Effector memory CD8-positive, alpha-beta T cell (primary cell): Measurements from ENCODE around the gene CHN2.

Source experiments
- ATAC-seq: fragments of 150-1000 bp; cut with Tn5 transposase; replicated peaks from 2 replicates; pipeline ENCODE4 v1.10.0; 2021; ENCODE audit warnings: mild to moderate bottlenecking, moderate library complexity
- DNase-seq, 3 experiments: peaks; one replicate each; pipeline ENCODE4 v3.0.0; 2021
- H3K27ac Mint-ChIP-seq, 2 donors: one replicate each; pipeline ENCODE4 v1.8.0; 2022; ENCODE audit warnings: mild to moderate bottlenecking in 2 of 2, mixed read lengths in 2 of 2, moderate library complexity in 2 of 2
- H3K27me3 Mint-ChIP-seq, 2 donors: one replicate each; pipeline ENCODE4 v1.8.0; 2022; ENCODE audit warnings: mixed read lengths in 2 of 2
- H3K36me3 Mint-ChIP-seq: one replicate; pipeline ENCODE4 v1.8.0; 2022; ENCODE audit warnings: mild to moderate bottlenecking, moderate library complexity, mixed read lengths; ENCODE audit not compliant: insufficient read depth
- H3K4me1 Mint-ChIP-seq, 2 donors: one replicate each; pipeline ENCODE4 v1.8.0; 2022; ENCODE audit warnings: low read depth in 2 of 2, mixed read lengths in 2 of 2
- H3K4me3 Mint-ChIP-seq, 2 donors: one replicate each; pipeline ENCODE4 v1.8.0; 2022; ENCODE audit warnings: mild to moderate bottlenecking in 2 of 2, mixed read lengths in 2 of 2, moderate library complexity in 2 of 2
- H3K9me3 Mint-ChIP-seq, 2 donors: one replicate each; pipeline ENCODE4 v1.8.0; 2022; ENCODE audit warnings: mixed read lengths in 2 of 2

The CHN2 gene

GRCh38 chr7:29343399-29343798 lies 148.8 kb downstream of the CHN2 start:
- Mint-ChIP-seq H3K4me3 (no peak overlapping the region), H3K4me1 (peaks cover 0 to 3% of the 10 kb centered on the region in 2 donors), H3K27ac (no peak overlapping the region), H3K9me3 (no peaks in the 10 kb centered on the region), H3K36me3 (peaks cover 3% of the 10 kb centered on the region), H3K27me3 (no peaks in the 10 kb centered on the region)
- peak; percentile 75 for ATAC-seq
- no peak for DNase-seq

DNA sequence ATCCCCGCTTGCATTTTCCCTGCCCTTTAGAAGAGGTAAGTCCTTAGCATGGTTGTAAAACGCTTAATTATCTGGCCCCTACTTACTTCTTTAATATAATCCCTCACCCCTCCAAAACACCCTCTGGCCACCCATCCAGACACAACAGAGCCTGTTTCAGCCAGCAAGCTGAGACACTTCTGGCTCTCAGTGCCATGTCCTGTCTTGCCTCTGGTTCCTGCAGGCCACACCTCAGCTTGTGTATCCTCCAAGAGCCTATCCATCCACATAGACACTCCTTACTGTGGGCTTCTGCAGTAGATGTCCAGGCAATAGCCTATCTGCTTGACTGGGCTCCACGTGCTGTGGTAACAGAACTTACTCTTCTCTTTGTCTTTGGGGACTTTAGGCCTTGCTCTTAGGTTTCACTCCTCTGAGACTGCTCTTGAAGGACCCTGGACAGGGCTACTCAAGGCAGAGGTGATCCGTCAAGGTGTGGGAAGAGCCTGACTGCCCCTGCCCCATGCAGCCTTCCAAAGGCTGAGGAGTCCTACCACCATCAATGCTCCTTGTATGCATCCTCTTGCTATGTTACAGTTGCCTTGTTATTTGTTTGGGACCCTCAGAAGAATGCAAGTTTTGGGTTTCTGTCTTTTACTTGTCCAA lies 149.9 kb downstream of the CHN2 start:
- no peak overlapping the region for H3K27ac Mint-ChIP-seq
- ATAC-seq (no peak), DNase-seq (no peak)
- H3K9me3 Mint-ChIP-seq = no peaks in the 10 kb centered on the region
- no peaks in the 10 kb centered on the region for H3K4me1 Mint-ChIP-seq
- H3K4me3 Mint-ChIP-seq = no peak overlapping the region
- peaks cover 3% of the 10 kb centered on the region for H3K36me3 Mint-ChIP-seq
- H3K27me3 Mint-ChIP-seq = no peaks in the 10 kb centered on the region

DNA sequence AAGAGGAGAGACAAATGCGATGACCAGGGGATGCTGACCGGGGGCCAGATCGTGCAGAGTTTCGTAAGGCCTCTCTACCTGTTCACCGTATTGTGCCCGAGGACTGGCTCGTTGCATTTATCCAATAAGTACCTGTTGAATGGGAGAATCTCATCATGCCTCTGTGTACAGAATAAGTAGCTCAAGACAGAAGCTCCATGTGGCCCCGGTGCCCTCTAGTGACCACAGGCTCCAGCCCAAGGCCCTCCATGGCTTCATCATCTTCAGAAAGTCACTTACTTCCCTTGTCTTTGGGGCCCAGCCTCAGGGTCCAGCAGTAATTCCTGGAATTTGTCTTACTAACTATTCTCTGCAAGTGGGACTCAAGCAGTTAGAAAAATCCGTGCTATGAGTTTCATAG lies 151.0 kb downstream of the CHN2 start:
- H3K27ac Mint-ChIP-seq = no peak overlapping the region
- ATAC-seq (peak; percentile 35), DNase-seq (peak in 1 of 3 experiments; percentile 5)
- H3K9me3 Mint-ChIP-seq = no peaks in the 10 kb centered on the region
- no peaks in the 10 kb centered on the region for H3K4me1 Mint-ChIP-seq
- H3K27me3 Mint-ChIP-seq = no peaks in the 10 kb centered on the region
- peaks cover 3% of the 10 kb centered on the region for H3K36me3 Mint-ChIP-seq
- H3K4me3 Mint-ChIP-seq = no peak overlapping the region

DNA sequence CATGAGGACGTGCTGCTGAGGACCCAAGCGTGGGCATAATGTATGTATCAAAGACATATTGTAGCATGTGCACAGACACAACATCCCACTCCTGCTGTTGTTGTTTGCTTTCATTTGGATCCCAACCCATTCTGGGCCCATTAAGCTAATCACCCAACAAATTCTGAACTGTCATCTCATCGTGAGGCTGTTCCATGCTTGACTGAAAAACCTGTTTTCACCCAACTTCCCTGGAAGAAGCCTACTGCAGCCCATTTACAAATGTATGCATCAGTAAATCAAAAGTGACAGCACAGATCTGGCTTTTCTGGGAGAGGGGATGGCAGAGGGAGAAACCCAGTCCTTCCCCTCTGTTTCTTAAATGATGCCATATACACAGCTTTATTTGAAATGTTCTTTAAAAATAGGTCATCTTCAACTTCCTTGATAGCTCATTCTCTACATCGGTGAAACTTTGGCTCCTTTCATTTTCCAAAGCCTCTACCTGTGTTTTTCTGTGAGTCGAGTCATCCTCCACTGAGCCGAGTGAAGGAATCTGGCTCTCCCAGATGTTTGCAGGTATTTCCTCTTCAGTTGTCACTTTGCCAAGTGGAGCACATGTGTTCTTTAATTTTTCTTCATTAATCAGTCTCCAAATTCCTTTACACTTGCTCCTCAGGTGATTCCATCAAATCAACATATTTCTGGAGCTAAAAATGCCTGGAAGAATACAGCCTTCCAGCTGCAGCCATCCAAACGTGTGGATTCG lies 151.8 kb downstream of the CHN2 start:
- Mint-ChIP-seq H3K9me3 (no peaks in the 10 kb centered on the region), H3K4me1 (no peaks in the 10 kb centered on the region), H3K36me3 (peaks cover 3% of the 10 kb centered on the region), H3K4me3 (no peak overlapping the region), H3K27me3 (no peaks in the 10 kb centered on the region), H3K27ac (peak overlapping the region in 1 of 2 donors; percentile 17)
- no peak for DNase-seq
- no peak for ATAC-seq

DNA sequence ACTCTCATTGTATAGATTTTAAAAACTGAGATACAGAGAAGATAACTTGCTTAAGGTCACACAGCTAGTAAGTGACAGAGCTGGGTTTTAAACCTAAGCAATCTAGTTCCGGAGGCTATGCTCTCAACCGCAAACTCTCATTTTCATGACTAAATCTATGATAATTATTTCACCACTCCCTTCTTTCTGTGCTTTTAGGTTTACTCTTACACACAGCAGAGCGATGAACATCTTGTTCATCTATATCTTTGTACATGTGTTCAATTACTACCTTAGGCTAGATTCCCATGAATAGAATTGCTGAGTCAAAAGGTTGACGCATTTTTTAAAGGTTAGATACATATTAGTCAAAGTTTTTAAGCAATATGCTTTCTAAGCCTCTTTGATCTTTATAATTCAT lies 154.8 kb downstream of the CHN2 start:
- Mint-ChIP-seq H3K4me3 (no peak overlapping the region), H3K27me3 (no peaks in the 10 kb centered on the region), H3K9me3 (no peaks in the 10 kb centered on the region), H3K27ac (no peak overlapping the region), H3K36me3 (peaks cover 3% of the 10 kb centered on the region), H3K4me1 (peaks cover 0 to 2% of the 10 kb centered on the region in 2 donors)
- DNase-seq (no peak), ATAC-seq (no peak)

- peaks cover 0 to 2% of the 10 kb centered on the region in 2 donors for H3K4me1 Mint-ChIP-seq
- H3K9me3 Mint-ChIP-seq = no peaks in the 10 kb centered on the region
- no peak for ATAC-seq
- H3K4me3 Mint-ChIP-seq = no peak overlapping the region
- DNase-seq = no peak
- H3K27ac Mint-ChIP-seq = no peak overlapping the region
- peaks cover 6% of the 10 kb centered on the region for H3K36me3 Mint-ChIP-seq
- no peaks in the 10 kb centered on the region for H3K27me3 Mint-ChIP-seq
Observed at GRCh38 chr7:29350351-29350750, 155.8 kb downstream of the CHN2 start.

DNA sequence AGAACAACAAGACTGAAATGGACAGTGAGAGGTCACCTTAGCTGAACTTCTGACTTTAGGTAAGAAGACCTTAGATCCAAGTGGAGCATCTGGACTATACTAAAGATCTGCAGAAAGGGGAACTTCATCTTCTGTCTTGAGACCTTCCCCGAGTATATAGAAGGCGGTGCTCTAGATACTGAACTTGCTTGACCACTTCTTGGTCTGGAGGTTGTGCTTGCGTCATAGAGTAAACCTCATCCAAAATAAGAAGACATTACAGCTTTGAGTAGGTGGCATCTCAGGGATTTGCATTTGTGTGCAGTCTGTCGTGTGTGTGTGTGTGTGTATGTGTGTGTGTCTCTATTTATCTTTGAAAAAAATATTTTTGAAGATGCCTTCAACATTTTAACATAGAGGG lies 157.5 kb downstream of the CHN2 start:
- no peak overlapping the region for H3K4me3 Mint-ChIP-seq
- H3K4me1 Mint-ChIP-seq = peaks cover 0 to 2% of the 10 kb centered on the region in 2 donors
- H3K9me3 Mint-ChIP-seq = no peaks in the 10 kb centered on the region
- H3K27me3 Mint-ChIP-seq = no peaks in the 10 kb centered on the region
- ATAC-seq (no peak), DNase-seq (no peak)
- H3K27ac Mint-ChIP-seq = no peak overlapping the region
- peaks cover 6% of the 10 kb centered on the region for H3K36me3 Mint-ChIP-seq

DNA sequence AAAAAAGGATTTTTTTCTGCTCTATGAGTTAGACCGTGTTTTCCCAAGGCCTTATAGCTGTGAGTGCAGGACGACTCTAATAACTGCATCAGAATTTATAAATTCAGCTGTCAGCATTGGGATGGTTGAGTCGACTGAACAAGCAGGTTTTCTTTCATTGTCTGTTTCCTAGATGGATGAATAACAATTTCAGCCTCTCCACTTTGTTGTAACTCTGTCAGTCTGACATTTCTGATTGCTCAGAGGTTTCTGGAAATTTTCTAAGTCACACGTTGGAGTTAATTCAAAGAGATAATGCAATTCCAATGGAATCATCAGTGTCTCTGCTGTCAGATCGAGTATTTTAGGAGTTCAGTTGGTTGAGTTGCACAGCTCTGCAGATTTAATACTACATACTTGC lies 159.2 kb downstream of the CHN2 start:
- Mint-ChIP-seq H3K36me3 (peaks cover 3% of the 10 kb centered on the region), H3K4me1 (peaks cover 0 to 2% of the 10 kb centered on the region in 2 donors), H3K9me3 (no peaks in the 10 kb centered on the region), H3K27me3 (no peaks in the 10 kb centered on the region), H3K4me3 (no peak overlapping the region), H3K27ac (no peak overlapping the region)
- no peak for DNase-seq
- no peak for ATAC-seq

DNA sequence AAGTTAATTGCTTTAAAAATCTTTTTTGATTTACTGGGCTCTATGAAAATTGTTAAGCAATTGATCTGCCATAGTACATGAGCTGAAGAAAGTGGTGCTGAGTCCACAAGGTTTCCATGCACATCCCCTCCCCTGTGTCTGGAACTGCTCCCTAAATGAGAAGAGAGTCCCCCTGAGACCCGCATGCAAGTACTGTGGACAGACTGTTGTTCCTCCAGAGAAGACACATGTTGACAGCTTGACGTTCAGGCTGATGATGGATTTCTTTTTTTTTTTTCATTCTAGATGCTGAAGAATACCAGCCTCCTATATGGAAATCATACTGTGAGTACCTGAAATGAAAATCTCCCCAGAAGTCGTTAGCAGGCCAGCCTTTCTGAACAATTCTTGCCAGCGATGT lies 159.8 kb downstream of the CHN2 start:
- no peak overlapping the region for H3K27ac Mint-ChIP-seq

GRCh38 chr7:29355388-29355787 lies 160.8 kb downstream of the CHN2 start:
- ATAC-seq (no peak), DNase-seq (no peak)
- peaks cover 0 to 2% of the 10 kb centered on the region in 2 donors for H3K4me1 Mint-ChIP-seq
- H3K27ac Mint-ChIP-seq = no peak overlapping the region
- no peak overlapping the region for H3K4me3 Mint-ChIP-seq
- H3K36me3 Mint-ChIP-seq = peaks cover 3% of the 10 kb centered on the region
- no peaks in the 10 kb centered on the region for H3K9me3 Mint-ChIP-seq
- no peaks in the 10 kb centered on the region for H3K27me3 Mint-ChIP-seq

More for the DNA sequence above, 159.8 kb downstream of the CHN2 start:
- H3K4me3 Mint-ChIP-seq = no peak overlapping the region
- peaks cover 0 to 2% of the 10 kb centered on the region in 2 donors for H3K4me1 Mint-ChIP-seq
- H3K36me3 Mint-ChIP-seq = peaks cover 3% of the 10 kb centered on the region
- no peaks in the 10 kb centered on the region for H3K27me3 Mint-ChIP-seq
- DNase-seq = no peak
- H3K9me3 Mint-ChIP-seq = no peaks in the 10 kb centered on the region
- ATAC-seq = no peak

- no peak for ATAC-seq
- DNase-seq = no peak
- Mint-ChIP-seq H3K9me3 (no peaks in the 10 kb centered on the region), H3K27ac (no peak overlapping the region), H3K4me3 (no peak overlapping the region), H3K36me3 (peaks cover 3% of the 10 kb centered on the region), H3K27me3 (no peaks in the 10 kb centered on the region), H3K4me1 (peaks cover 0 to 2% of the 10 kb centered on the region in 2 donors)
Observed at GRCh38 chr7:29356631-29357030, 162.1 kb downstream of the CHN2 start.

DNA sequence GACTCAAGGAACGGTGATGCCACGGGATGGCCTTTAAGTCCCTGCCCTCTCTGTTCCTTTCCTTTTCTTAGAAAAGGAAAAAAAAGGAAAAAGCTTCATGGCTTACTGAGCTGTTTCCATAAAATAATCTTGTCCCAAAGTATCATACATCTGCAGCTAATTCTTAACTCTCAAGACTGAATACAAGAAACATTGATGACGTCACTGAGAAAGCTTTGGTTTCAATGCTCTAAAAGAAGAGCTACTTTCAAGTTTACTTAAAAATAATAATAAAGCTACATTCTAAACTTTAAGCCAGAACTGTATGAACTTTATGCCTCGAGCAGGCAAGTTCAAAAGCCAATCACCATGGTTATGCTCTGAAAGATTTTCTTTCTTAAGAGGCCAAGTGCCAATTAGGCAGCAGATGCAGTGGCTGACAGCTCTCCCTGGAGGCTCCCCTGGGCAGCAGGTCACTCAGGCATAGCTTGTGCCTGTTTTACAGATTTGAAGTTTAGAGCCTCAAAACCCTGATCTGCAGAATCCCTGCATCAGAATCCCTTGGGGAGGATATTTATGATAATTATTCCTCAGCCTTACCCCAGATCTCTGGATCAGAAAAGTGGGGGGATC lies 165.0 kb downstream of the CHN2 start:
- Mint-ChIP-seq H3K4me1 (no peaks in the 10 kb centered on the region), H3K27ac (no peak overlapping the region), H3K4me3 (no peak overlapping the region), H3K36me3 (peaks cover 3% of the 10 kb centered on the region), H3K9me3 (no peaks in the 10 kb centered on the region), H3K27me3 (no peaks in the 10 kb centered on the region)
- ATAC-seq = no peak
- DNase-seq = no peak

DNA sequence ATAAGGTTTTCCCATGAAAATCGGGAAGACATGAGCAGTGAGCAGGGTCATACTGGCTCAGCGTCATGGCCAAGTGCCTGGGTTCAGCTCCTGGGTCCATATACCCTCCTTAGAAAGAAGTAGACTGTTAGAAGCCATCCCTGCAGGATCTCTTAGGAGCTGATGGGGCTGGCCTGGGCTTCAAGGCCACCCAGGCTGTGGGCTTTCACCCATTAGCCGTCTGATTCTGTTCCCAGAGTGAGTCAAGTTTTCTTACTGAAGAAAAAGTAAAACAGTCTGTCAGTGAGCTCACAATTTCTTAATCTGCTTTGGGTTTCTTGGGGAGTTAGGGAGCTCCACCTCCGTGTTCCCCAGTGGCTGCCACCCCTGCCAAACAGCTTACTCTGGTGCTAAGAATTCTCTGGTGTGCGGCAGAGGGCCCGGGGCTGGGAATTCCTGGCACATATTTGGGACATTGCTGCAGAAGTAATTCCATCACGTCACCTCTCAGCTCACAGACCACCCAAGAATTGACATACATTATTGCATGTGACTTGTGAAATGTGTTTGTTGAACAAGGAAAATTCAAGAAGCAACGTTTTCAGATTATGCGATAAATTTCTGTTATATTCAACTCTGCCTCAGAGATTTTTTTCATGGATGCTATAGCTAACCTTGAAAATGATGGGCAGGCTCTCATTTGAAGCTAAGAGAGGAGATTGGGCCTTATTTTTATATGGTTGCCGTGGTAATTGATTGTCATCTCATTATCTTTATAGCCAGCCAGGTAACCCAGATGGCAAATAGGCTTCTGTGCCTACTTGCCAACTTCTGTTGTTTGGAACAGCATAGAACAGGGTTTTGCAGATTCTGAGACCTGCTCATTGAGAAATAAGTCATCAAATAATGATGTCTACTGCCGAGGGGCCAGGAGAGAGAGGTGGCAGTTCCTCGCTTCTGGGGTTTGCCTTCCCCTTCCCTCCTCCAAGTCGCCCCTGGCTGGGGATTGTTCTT lies 166.4 kb downstream of the CHN2 start:
- ATAC-seq (no peak), DNase-seq (no peak)
- no peaks in the 10 kb centered on the region for H3K36me3 Mint-ChIP-seq

More for the DNA sequence above, 166.4 kb downstream of the CHN2 start:
- no peaks in the 10 kb centered on the region for H3K4me1 Mint-ChIP-seq
- H3K4me3 Mint-ChIP-seq = no peak overlapping the region
- H3K9me3 Mint-ChIP-seq = no peaks in the 10 kb centered on the region
- H3K27ac Mint-ChIP-seq = no peak overlapping the region
- no peaks in the 10 kb centered on the region for H3K27me3 Mint-ChIP-seq
